Sigmoid colon (tissue), 4 donors: ENCODE results near the gene KLHL35.

Experiments
- POLR2A ChIP-seq, 2 donors: fragments of 450-650 bp; IDR thresholded peaks; one replicate each; pipeline ENCODE4 v1.6.1; 2016; ENCODE audit warnings: antibody characterized with exemption in 2 of 2, mild to moderate bottlenecking in 2 of 2, moderate library complexity in 2 of 2
- POLR2AphosphoS5 ChIP-seq, 4 donors: sonication (generic); formaldehyde crosslinking; IDR thresholded peaks; one replicate each; pipeline ENCODE4 v1.6.1; 2017; ENCODE audit warnings: antibody characterized with exemption in 4 of 4
- TF ChIP-seq, protein P1 (sequence below), 4 experiments: fragments of 450-650 bp in 3 of 4; fragments of 200-600 bp in 1 of 4; IDR thresholded peaks; one replicate each; pipeline ENCODE4 v1.5.1; 2016 to 2019; ENCODE audit warnings: antibody characterized with exemption in 4 of 4, mild to moderate bottlenecking in 3 of 4, moderate library complexity in 2 of 4

DNA sequence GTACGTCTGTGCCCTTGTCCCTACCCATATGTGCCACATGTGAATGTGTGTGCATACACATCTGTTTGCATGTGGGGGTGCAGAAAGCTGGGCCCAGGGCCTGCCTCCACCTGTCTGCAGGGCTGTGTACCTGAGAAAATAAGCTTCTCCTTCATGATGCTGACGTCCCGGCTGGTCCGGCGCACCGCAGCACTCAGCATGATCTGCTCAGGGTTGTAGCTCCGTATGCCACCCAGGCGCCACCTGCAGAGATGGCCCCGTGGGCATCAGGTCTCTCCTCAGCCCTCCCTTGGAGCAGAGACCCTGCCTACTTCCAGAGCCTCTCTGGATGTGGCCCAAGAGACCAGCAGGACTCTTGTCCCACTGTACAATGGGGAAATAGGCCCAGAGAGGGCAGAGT lies 3.8 kb upstream of the KLHL35 start:
- TF ChIP-seq, protein P1, sequence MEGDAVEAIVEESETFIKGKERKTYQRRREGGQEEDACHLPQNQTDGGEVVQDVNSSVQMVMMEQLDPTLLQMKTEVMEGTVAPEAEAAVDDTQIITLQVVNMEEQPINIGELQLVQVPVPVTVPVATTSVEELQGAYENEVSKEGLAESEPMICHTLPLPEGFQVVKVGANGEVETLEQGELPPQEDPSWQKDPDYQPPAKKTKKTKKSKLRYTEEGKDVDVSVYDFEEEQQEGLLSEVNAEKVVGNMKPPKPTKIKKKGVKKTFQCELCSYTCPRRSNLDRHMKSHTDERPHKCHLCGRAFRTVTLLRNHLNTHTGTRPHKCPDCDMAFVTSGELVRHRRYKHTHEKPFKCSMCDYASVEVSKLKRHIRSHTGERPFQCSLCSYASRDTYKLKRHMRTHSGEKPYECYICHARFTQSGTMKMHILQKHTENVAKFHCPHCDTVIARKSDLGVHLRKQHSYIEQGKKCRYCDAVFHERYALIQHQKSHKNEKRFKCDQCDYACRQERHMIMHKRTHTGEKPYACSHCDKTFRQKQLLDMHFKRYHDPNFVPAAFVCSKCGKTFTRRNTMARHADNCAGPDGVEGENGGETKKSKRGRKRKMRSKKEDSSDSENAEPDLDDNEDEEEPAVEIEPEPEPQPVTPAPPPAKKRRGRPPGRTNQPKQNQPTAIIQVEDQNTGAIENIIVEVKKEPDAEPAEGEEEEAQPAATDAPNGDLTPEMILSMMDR (IDR thresholded peaks at IDR 0.05), result no peak
- TF ChIP-seq POLR2A (IDR thresholded peaks at IDR 0.05) (no peak), POLR2AphosphoS5 (IDR thresholded peaks at IDR 0.05) (no peak)
